ENCODE data around the gene UROC1.

DNA sequence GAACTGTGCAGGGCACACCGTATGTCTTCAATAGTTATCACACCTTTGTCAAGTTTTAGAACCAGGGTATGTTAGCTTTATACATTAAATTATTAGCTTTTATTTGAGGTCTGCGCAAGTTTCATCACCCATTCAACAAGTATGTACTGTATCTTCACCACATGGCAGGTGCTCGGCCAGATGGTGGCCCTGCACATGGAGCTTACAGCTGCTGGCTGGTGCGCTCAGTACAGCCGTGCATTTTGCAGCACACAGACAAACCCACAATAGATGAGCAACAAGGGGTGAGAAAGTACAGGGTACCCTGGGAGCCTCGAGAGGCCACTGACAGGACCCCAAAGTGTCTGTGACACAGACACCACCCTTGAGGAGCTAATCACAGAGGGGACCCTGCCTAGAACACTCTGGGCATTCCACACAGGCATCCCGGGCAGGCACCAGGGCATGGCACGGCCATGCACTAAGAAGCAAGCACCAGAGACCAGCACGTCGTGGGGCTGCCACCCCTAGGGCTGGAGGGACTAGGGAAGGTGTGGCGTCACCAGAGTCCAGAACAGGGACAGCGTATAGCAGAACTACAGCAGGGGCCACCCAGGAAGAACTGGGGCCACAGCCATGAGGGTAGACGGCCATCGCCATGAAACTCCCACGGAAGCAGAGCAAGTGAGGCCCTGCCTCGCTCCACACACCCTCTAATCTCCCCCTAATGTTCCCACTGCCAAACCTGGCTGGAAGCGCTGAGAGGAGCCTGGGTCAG, 69.3 kb downstream of the UROC1 start:
- no peak for TF ChIP-seq POLR2AphosphoS5 (IDR thresholded peaks at IDR 0.05; ENCODE audit: low read depth, low read length)
- TF ChIP-seq TAF1 (IDR thresholded peaks at IDR 0.05; ENCODE audit: borderline replicate concordance, insufficient read depth, low read length): no peak
- TF ChIP-seq, protein P1, sequence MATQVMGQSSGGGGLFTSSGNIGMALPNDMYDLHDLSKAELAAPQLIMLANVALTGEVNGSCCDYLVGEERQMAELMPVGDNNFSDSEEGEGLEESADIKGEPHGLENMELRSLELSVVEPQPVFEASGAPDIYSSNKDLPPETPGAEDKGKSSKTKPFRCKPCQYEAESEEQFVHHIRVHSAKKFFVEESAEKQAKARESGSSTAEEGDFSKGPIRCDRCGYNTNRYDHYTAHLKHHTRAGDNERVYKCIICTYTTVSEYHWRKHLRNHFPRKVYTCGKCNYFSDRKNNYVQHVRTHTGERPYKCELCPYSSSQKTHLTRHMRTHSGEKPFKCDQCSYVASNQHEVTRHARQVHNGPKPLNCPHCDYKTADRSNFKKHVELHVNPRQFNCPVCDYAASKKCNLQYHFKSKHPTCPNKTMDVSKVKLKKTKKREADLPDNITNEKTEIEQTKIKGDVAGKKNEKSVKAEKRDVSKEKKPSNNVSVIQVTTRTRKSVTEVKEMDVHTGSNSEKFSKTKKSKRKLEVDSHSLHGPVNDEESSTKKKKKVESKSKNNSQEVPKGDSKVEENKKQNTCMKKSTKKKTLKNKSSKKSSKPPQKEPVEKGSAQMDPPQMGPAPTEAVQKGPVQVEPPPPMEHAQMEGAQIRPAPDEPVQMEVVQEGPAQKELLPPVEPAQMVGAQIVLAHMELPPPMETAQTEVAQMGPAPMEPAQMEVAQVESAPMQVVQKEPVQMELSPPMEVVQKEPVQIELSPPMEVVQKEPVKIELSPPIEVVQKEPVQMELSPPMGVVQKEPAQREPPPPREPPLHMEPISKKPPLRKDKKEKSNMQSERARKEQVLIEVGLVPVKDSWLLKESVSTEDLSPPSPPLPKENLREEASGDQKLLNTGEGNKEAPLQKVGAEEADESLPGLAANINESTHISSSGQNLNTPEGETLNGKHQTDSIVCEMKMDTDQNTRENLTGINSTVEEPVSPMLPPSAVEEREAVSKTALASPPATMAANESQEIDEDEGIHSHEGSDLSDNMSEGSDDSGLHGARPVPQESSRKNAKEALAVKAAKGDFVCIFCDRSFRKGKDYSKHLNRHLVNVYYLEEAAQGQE (IDR thresholded peaks at IDR 0.05; ENCODE audit: insufficient read depth in 1 of 2, low read depth in 2 of 2, low read length in 2 of 2): no peak
- TF ChIP-seq SIN3A (IDR thresholded peaks at IDR 0.05; ENCODE audit: borderline replicate concordance, insufficient read depth, low read length): no peak

Measured in PFSK-1 (cell line).